Stimulated activated CD8-positive, alpha-beta memory T cell treated with anti-CD3 and anti-CD28 coated beads, Interleukin-4, amount 100 ng/mL, for 24 hours (primary cell): ENCODE data around the gene HOXC10.

Experiments
- DNase-seq: peaks from one replicate; pipeline ENCODE4 v3.0.0-alpha.2; 2020; ENCODE audit warnings: low read depth

Gene HOXC10

GRCh38 chr12:54029529-54030441 lies 44.8 kb downstream of the HOXC10 start:
- no peak for DNase-seq

- no peak for DNase-seq
These were observed 45.5 kb downstream of the HOXC10 start for GRCh38 chr12:54030442-54030801.

DNA sequence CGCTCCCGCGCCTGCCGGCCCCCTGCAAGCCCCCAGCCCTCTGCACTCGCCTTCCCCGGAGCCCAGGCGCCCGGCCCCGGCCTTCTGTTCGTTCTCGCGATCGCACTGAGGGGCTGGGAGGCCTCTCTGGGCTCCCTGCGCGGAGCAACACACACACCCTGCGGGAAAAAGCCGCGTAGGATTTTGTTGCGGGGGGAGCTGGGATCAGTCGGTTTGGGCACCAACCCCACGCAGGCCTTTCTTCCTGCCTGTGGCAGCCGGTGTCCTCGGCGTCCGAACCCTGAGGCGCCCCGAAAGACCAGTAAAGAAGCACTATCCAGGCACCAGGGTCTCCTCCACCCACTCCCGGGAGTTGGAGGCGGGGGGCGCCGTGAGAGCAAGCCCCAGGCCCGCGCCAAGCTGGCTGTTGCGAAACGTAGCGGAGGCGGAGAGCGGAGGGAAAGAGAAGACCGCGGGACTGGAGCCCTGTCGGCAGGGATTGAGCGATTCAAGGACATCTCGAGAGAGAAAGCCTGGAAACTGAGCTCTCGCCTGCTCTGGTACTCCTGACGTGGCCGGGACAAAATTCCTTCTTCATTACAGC lies 46.0 kb downstream of the HOXC10 start:
- no peak for DNase-seq

GRCh38 chr12:54031480-54031879 lies 46.5 kb downstream of the HOXC10 start:
- no peak for DNase-seq

- DNase-seq: no peak
These were observed 47.2 kb downstream of the HOXC10 start for GRCh38 chr12:54032086-54032619.

- DNase-seq: peak; percentile 43
These were observed 47.7 kb downstream of the HOXC10 start, which contains the start of gene HOXC5 for GRCh38 chr12:54032627-54033100. TSS of gene HOXC5 (plus strand) at chr12:54033050. CDS start at chr12:54033123, 73 bp downstream.

DNA sequence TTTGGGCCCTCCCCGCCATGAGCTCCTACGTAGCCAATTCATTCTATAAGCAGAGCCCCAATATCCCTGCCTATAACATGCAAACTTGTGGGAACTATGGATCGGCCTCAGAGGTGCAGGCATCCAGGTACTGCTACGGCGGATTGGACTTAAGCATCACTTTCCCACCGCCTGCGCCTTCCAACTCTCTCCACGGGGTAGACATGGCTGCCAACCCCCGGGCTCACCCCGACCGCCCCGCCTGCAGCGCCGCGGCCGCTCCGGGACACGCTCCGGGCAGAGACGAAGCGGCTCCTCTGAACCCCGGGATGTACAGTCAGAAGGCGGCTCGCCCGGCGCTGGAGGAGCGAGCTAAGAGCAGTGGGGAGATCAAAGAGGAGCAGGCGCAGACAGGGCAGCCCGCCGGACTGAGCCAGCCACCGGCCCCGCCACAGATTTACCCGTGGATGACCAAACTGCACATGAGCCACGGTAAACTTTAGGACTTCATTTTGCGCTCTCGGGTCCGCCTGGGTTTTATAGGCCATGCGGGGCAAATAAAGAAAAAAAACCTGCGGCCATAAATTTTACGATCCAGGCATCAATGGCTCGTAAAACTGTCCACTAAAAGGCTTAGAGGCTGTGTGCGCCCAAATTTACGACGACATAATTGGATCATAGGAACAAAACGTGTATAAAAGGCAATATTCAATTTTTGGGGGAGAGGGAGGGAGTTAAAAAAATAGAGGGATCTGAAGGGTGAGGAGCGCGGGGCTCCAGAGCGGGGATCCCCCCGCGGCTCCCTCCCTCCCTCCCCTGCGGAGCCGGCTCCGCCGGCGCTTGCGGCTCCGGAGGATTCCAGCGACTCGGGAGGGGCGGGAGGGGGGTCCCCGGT lies 48.4 kb downstream of the HOXC10 start:
- DNase-seq: no peak

- no peak for DNase-seq
These were observed 49.2 kb downstream of the HOXC10 start for GRCh38 chr12:54033980-54034784.

- no peak for DNase-seq
These were observed 49.9 kb downstream of the HOXC10 start for GRCh38 chr12:54034785-54035310.

DNA sequence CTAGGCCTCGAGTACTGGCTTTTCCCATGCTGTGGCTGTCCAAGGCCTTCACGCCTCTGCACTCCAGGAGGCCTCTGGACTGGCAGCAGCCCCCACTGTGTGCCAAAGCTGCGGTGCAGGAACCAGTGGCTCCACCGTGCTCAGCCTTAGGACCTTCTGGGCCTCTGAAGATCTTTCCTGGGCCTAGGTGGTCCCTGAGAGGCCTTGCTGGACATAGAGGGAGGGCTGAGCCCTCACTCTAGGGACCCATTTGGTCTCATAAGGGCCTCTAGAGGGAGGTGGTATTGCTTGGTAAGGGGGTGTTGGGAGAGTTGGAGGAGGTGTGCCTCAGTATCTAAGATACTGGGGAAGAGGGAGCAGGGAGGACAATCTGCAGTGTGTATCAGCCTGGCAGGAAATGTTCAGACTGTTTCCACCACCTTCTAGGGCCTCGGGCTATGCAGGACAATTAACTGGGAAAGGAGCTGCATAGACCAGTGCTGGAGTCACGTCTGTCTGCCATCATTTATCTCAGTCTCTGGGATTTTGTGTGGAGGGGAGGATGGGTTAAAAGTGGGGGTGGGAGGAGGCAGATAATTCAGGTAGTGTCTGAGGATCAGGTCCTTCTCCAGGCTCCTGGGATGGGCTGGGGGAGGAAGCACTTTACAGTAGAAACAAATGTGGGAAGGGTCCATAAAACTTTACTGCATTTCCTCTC lies 50.8 kb downstream of the HOXC10 start:
- DNase-seq: no peak

GRCh38 chr12:54036620-54037359 lies 51.8 kb downstream of the HOXC10 start:
- DNase-seq: no peak

DNA sequence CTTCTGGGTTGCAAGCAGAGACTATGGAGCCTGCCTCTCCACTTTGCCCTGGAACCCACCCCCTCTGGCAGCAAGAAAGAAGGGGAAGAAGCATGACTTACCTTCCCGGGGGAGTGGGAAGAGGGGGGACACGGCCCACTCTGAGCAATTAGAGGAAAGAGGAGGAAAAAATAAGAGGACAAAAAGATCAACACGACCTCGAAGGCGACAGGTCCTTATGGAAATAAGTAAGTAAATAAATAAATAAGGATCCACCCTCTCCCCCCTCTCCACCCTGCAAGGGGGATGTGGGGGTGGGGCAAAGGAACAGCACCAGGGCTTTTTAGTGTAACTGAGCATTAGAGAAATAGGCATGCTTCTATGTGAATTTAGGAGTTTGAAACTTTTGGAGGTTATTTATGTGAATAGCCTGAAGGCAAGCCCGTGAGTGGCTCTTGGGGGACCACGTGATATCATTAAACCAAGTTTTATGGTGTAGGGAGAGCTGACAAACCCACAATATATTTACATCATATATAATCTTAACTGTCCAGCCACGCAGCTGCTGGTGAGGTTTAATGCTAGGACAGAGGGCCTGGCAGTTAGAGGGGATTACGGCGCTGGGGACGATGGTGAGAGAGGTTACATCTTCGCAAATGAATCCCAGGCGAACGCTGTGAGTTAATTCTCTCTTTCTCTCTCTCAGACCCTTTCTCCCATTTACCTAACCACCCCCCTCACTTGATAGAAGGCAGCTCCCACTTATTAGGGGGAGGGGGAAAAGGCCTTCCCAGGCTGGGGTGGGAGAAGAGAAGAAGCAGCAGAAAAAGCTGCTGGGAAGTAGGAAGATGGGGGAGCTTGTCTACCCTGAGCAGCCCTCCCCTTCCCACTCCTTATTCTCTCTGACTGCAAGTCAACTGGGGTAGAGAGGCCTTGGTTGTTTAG lies 52.7 kb downstream of the HOXC10 start:
- DNase-seq: no peak

DNA sequence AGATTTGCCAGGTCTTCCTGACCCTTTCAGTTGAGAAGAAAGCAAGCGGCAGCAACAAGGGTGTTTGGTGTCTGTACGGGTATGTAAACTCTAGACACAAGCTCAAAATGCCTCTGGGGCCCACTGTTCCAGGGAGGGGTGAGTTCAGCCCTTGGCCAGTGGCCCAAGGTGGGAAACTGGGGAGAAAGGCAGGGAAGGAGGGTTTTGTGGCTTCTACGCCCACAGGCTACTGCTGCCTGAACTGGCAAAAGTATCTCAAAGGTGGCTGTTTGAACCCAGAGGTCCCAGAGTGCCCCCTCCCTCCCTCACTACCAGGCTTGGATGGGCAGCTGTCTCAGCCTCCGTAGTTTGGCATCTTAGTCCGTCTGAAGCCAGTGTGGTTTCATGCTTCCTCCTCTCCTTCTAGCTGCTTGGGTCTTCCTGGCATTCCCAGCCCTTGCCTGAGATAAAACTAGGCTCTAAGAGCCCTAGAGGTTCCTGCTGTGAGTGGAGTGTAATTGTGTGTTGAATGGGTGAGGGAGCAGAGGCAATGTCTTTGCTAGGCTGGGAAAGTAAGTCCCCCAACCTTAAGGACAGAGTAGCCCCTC lies 53.4 kb downstream of the HOXC10 start:
- DNase-seq: no peak

GRCh38 chr12:54038871-54039414 lies 54.0 kb downstream of the HOXC10 start:
- no peak for DNase-seq

GRCh38 chr12:54039417-54040147 lies 54.6 kb downstream of the HOXC10 start:
- no peak for DNase-seq
